HG03442 (cell line): ENCODE results near the gene OTUD6A.
"Not testable (repeated sequence)": the region's sequence is repeated elsewhere in the genome, so short reads cannot be mapped to it uniquely, and the experiment has no call there.

ENCODE experiments used
- ATAC-seq: cut with Tn5 transposase; IDR thresholded peaks from one replicate; pipeline ENCODE4 v1.9.1; 2021; ENCODE audit warnings: mild to moderate bottlenecking, moderate library complexity; ENCODE audit not compliant: unreplicated experiment

The OTUD6A gene

GRCh38 chrX:70046978-70047377, 15.3 kb upstream of the OTUD6A start:
- ATAC-seq: no peak

- no peak for ATAC-seq
These were observed 12.9 kb upstream of the OTUD6A start for GRCh38 chrX:70049406-70049805.

DNA sequence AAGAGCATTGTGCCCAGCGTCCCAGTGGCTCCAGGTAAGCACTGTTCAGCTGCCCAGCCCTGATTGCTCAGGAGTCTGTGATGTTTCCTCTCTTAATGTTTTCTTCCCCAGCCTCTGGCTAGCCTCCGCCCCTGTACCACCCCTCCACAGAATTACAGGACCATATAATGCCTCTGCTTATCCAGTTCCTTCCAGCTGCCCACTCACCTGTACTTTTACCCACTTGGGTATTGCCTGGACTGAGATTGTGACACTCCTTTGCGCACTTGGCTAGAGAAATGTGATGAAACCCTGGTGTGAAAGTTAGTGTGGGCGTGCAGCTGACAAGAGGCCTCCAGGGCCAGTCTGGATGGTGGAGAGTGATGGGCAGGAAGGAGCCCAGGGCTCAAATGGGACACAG, 12.3 kb upstream of the OTUD6A start, which contains the start of gene AWAT2:
TSS of gene AWAT2 (minus strand) at position 14 of the 400 bp plus-strand sequence. CDS start at position 8, 6 bp downstream.
- no peak for ATAC-seq

GRCh38 chrX:70052895-70053615, 9.2 kb upstream of the OTUD6A start:
- no peak for ATAC-seq

DNA sequence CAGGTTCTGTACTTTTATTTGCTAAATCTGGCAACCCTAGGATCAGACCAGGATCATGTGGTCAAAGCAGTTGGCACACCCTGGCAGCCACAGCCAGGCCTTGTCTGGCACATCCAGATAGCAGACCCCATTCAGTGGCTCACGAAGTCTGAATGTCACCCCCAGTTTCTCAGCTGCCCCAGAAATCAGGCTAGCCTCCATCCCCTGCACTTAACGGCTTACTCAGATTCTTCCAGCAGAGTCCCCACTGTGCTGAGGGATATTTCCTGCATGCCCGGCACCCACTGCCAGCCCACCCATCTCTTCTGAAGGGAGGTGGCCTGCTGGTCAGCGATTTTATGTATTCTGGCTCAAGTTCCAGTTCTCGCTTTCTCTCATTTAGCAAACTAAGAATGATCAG, 7.9 kb upstream of the OTUD6A start:
- ATAC-seq: no peak

GRCh38 chrX:70062961-70063550, 799 bp downstream of the OTUD6A start:
- no peak for ATAC-seq

DNA sequence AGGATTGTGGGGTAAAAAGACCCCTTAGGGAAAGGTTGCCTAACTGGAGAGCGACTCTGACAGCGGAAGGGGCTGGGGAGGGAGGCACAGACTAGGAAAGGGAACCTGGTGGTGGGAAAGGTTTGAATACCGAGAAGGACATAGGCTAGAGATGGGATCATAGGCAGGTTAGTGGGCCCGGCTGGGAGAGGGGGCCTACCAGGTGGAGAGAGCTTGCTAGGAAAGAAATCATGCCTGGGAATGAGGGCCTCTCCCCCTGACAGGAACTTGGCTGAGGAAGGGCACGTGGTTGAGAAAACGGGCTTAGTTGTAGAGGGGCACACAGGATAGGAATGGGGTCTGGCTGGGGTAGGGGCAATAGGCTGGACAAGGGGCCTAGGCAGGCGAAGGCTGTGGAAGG, 4.4 kb downstream of the OTUD6A start:
- no peak for ATAC-seq

DNA sequence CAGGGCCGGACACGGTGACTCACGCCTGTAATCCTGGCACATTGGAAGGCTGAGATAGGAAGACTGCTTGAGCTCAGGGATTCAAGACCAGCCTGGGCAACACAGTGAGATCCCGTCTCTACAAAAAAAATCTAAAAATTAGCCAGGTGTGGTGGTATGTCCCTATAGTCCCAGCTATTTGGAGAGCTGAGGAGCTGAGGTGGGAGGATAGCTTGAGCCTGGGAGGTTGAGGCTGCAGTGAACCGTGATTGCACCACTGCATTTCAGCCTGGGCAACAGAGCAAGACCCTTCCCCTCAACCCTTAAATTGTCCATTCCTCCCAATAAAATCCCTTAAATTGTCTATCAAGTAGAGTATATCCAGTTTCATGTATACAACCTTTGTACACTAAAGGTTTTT, 17.0 kb downstream of the OTUD6A start:
- no peak for ATAC-seq

- ATAC-seq: no peak
These were observed 17.6 kb downstream of the OTUD6A start for GRCh38 chrX:70079870-70080269.

- ATAC-seq: no peak
These were observed 20.5 kb downstream of the OTUD6A start for GRCh38 chrX:70082723-70083122.

- ATAC-seq: no peak
These were observed 22.5 kb downstream of the OTUD6A start for GRCh38 chrX:70084592-70085240.

DNA sequence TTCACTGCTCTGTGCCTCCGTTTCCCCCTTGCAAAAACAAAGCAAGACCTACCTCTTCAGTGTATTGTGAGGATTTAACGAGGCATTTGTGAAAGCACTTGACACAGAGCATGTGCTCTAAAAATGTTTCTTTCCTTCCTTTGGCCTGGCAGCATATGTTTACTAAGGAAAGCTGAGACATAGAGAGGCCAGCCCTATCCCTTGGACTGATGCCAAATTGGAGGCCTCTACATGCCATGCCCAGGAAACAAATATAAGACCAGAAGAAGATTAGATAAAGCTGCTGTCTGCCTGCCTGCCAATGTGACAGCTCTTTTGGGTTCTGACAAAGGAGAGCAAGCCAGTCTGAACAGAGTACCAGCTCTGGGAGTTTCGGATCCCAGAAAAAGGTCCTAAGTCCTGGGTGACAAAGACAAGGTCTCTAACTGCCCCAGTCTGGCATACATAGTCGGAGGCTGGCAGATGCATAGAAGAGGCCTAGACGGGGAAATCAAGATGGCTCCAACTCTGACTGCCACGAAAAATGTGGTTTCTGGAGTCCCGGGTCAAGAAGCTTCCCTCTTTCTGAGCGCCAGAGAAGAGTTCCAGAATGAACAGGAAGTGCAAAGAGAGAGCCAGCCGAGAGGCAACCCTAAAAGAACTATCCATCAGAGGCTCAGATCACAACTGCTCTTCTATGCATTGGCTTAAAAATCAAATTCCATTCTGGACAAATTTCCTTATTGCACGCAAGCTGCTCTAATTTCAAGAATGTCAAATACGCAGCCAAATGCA, 25.8 kb downstream of the OTUD6A start:
- no peak for ATAC-seq

- no peak for ATAC-seq
These were observed 26.5 kb downstream of the OTUD6A start for GRCh38 chrX:70088751-70089150.

DNA sequence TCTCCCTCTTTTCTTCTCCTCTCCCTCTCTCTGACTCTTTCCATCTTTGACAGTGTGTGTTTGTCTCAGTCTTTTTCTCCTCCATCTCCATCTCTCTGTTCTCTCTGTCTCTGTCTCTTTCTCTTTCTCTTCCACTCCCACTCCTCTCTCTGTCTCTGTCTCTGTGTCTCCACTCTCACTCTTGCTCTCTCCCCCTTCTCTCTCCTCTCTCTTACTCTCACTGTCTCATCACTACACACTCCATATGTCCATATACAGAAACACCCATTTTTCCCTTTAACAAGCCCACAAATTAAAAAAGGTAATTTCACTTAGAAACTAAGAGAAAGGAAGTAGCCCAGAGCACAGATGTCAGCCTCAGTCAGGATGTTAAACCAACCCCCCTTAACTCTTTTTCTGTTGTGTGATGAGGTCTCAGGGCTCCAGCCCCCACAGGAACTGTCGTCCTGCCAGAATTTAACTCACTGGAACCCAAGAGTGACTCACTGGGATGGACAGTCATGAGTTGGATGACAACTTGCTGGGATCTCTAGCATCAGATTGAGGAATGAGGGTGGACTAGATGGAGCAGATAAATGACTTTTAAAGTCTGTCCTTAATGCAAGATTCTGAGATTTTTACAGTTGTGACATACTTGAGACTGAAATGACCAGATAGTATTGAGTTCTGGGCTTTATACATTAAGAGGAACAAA, 27.5 kb downstream of the OTUD6A start:
- no peak for ATAC-seq

DNA sequence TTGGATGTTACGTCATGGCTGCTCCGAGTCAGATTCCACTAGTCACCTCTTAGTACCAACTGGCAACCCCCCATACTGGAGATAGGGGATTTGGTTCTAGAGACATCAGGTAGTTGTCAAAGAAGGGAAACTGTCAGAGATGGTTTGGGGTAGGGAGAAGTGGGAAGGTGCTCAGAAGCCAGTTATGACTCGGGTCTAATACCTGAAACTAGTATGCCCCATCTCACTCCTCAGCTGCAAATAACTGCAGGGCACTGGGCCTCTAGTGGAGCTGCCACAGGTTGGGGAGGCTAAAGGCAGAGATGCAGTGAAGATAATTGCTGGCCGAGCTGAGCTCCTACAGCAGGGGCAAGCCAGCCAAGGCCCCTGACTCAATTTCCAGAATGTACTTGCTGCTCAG, 30.0 kb downstream of the OTUD6A start:
- ATAC-seq: no peak

- no peak for ATAC-seq
These were observed 33.8 kb downstream of the OTUD6A start for GRCh38 chrX:70096052-70096451.

- ATAC-seq: no peak
These were observed 43.0 kb downstream of the OTUD6A start for GRCh38 chrX:70105229-70105628.

DNA sequence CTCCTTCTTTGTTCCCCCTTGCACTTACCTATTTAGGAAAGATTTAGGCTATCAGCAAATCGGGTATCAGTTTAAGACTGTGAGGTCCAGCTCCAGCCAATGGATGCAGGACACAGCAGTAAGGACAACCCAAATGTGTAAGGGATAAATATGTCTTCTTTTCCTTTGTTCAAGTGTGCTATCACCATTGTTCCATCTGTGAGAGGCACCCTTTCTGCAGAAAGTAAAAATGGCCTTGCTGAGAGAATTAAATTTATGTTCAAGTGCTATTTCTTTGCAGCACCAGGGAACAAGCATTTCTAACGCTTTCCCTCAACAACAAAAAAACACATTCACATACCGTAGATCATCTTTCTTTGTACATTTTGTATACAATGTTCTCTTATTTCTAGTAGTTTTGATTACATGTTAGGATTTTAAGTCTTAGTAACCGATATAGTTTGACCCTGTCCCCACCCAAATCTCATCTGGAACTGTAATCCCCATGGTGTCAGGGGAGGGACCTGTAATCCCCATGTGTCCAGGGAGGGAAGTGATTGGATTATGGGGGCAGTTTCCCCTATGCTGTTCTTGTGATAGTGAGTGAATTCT, 49.3 kb downstream of the OTUD6A start:
- ATAC-seq: not testable (repeated sequence)
